Measurements from ENCODE around the gene NOB1. TPM values are rescaled to one million over a fixed set of nuclear protein-coding genes. Genes with fewer than 3 reads are reported as not detected.

NOB1 gene
- total and polyA plus RNA-seq, 2 of the 4 experiments (the other 2 are of a cell fraction), result 47.0 to 58.1 TPM

GRCh38 chr16:69767459-69768229 lies 12.9 kb upstream of the NOB1 start (continued):
- TF ChIP-seq CHD1 (IDR thresholded peaks at IDR 0.05; ENCODE audit: low read depth, low read length), result no peak

DNA sequence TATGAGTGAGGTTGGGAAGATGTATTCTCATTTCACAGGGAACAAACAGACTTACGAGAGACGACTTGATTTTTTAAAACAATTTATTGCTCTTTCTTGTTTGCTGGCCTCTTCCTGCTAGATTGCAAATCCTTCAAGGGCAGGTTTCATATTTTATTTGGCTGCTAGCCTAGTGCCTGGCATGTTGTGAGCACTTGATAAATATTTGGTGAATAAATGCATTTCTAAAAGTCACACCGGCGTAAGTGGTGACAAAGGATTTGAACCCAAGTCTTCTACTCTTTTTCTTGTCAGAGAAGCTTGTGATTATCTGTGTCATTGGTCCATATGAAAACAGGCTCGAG lies 8.8 kb upstream of the NOB1 start:
- no peak overlapping the region for H3K4ac ChIP-seq (ENCODE audit: low read depth, low read length)
- H3K4me2 ChIP-seq (ENCODE audit: low read depth, low read length), result peak overlapping the region; percentile 96; the same call in 1 of the 2 replicates
- no peaks in the 10 kb centered on the region for H3K9me3 ChIP-seq (ENCODE audit: control insufficient read depth, insufficient read depth, low read length)
- no peak overlapping the region for H3K27ac ChIP-seq (ENCODE audit: insufficient read depth, low read length)
- TF ChIP-seq USF2 (IDR thresholded peaks at IDR 0.05; ENCODE audit: low read depth, low read length), result no peak
- no peak for TF ChIP-seq POLR2A (IDR thresholded peaks at IDR 0.05; ENCODE audit: low read depth, low read length)
- TF ChIP-seq, protein P1, sequence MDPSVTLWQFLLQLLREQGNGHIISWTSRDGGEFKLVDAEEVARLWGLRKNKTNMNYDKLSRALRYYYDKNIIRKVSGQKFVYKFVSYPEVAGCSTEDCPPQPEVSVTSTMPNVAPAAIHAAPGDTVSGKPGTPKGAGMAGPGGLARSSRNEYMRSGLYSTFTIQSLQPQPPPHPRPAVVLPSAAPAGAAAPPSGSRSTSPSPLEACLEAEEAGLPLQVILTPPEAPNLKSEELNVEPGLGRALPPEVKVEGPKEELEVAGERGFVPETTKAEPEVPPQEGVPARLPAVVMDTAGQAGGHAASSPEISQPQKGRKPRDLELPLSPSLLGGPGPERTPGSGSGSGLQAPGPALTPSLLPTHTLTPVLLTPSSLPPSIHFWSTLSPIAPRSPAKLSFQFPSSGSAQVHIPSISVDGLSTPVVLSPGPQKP (IDR thresholded peaks at IDR 0.05; ENCODE audit: borderline replicate concordance, low read depth, low read length), result no peak
- no peak for TF ChIP-seq CTCF (conservative IDR thresholded peaks at IDR 0.05; ENCODE audit: low read depth, low read length)
- TF ChIP-seq CHD1 (IDR thresholded peaks at IDR 0.05; ENCODE audit: low read depth, low read length), result no peak
- no peaks in the 10 kb centered on the region for H3K27me3 ChIP-seq (ENCODE audit: control insufficient read depth, insufficient read depth, low read length)
- no peak overlapping the region for H2AK9ac ChIP-seq (replicated peaks; ENCODE audit: low read depth, low read length, poor library complexity)
- H3K18ac ChIP-seq (ENCODE audit: low read depth, low read length), result no peak overlapping the region
- H4K20me1 ChIP-seq (ENCODE audit: insufficient read depth, low read length), result no peaks in the 10 kb centered on the region
- POLR2A ChIA-PET (ENCODE audit: unreplicated experiment), result no interaction called here
- H4K8ac ChIP-seq (ENCODE audit: low read depth in 2 of 2, low read length in 2 of 2), result peak overlapping the region in 1 of 2 experiments; percentile 91; a peak in 1 of 4 replicates
- peaks cover 19 to 39% of the 10 kb centered on the region in 2 experiments for H3K79me1 ChIP-seq (ENCODE audit: low read depth in 1 of 2, low read length in 2 of 2)
- no peak overlapping the region for H4K5ac ChIP-seq (ENCODE audit: low read depth, low read length)
- no peaks in the 10 kb centered on the region for H3K36me3 ChIP-seq (ENCODE audit: control insufficient read depth, insufficient read depth, low read length)
- no peak overlapping the region for H3K14ac ChIP-seq (replicated peaks; ENCODE audit: low read depth, low read length)
- no peak overlapping the region for H2AK5ac ChIP-seq (ENCODE audit: low read depth, low read length)
- in situ Hi-C loops (cut with MboI; ENCODE audit: low sequenced_read_pairs) (no loop called here), dilution Hi-C loops (cut with HindIII; ENCODE audit: low sequenced_read_pairs, unreplicated experiment) (no loop called here), intact Hi-C loops (cut with micrococcal nuclease) (no loop called here)
- H3K4me1 ChIP-seq (ENCODE audit: control insufficient read depth, insufficient read depth, low read length), result no peaks in the 10 kb centered on the region; the same call in 1 of the 2 replicates
- CTCF ChIA-PET, result no interaction called here
- no TSS peak for BruUV-seq (replicated peaks)
- H3K9me1 ChIP-seq (ENCODE audit: insufficient read depth, low read length), result 0 out of 2 replicates have a peak, but pooled peaks cover 3% of the 10 kb centered on the region
- H2BK20ac ChIP-seq (ENCODE audit: low read depth, low read length), result no peak overlapping the region
- H2AFZ ChIP-seq (replicated peaks; ENCODE audit: low read length, poor library complexity), result no peak overlapping the region
- no peak overlapping the region for H3K4me3 ChIP-seq (ENCODE audit: insufficient read depth, low read depth, low read length)
- no peak overlapping the region for H2BK120ac ChIP-seq (ENCODE audit: low read depth, low read length)
- H3K23ac ChIP-seq (ENCODE audit: low read depth, low read length), result no peak overlapping the region
- H3K56ac ChIP-seq (ENCODE audit: extremely low read depth, insufficient read depth, low read length), result no peak overlapping the region
- H3K9ac ChIP-seq (ENCODE audit: low read depth, low read length), result peak overlapping the region; percentile 82; the same call in 1 of the 2 replicates
- WGBS, 2 experiments (ENCODE audit: extremely low coverage in 2 of 2, insufficient read length in 1 of 2), result no CpG with 5 or more reads among the region's 5 CpGs
- DNase-seq (no peak), ATAC-seq (ENCODE audit: low read depth) (no peak)
- no peak overlapping the region for H2BK15ac ChIP-seq (ENCODE audit: low read depth, low read length)
- no peak overlapping the region for H2BK5ac ChIP-seq (ENCODE audit: low read depth, low read length, poor library complexity, severe bottlenecking)
- H4K91ac ChIP-seq (ENCODE audit: insufficient read depth, low read depth, low read length), result no peak overlapping the region

Measured in IMR-90 (cell line).